GM23248 (cell line): ENCODE data around the gene GFAP. TPM values are rescaled to one million over a fixed set of nuclear protein-coding genes. Genes with fewer than 3 reads are reported as not detected.
"Not testable (repeated sequence)": the region's sequence is repeated elsewhere in the genome, so short reads cannot be mapped to it uniquely, and the experiment has no call there.

ENCODE experiments used
- DNase-seq: peaks from one replicate; pipeline ENCODE4 v3.0.0-alpha.2; 2015
- H2AFZ ChIP-seq: fragments of 200-600 bp; sonication (generic); 2 replicates; pipeline ENCODE4 v1.6.1; 2016; ENCODE audit warnings: antibody characterized with exemption
- H3F3A ChIP-seq: fragments of 200-600 bp; sonication (generic); 2 replicates; pipeline ENCODE4 v1.6.1; 2016; ENCODE audit warnings: mild to moderate bottlenecking, antibody characterized with exemption, mixed run types; ENCODE audit not compliant: insufficient read depth
- H3K27ac ChIP-seq: fragments of 200-600 bp; sonication (generic); 2 replicates; pipeline ENCODE4 v1.5.1; 2016; ENCODE audit warnings: mild to moderate bottlenecking
- H3K27me3 ChIP-seq: fragments of 200-600 bp; sonication (generic); replicated peaks from 2 replicates; pipeline ENCODE4 v1.6.1; 2016; ENCODE audit warnings: mild to moderate bottlenecking; ENCODE audit not compliant: insufficient read depth
- H3K36me3 ChIP-seq: fragments of 200-600 bp; sonication (generic); 2 replicates; pipeline ENCODE4 v1.6.1; 2016; ENCODE audit warnings: low read depth, mild to moderate bottlenecking
- H3K4me1 ChIP-seq: fragments of 200-600 bp; sonication (generic); 2 replicates; pipeline ENCODE4 v1.6.1; 2016; ENCODE audit warnings: mild to moderate bottlenecking; ENCODE audit not compliant: insufficient read depth
- H3K4me2 ChIP-seq: fragments of 200-600 bp; sonication (generic); one replicate; pipeline ENCODE4 v1.6.1; 2016; ENCODE audit warnings: mild to moderate bottlenecking; ENCODE audit not compliant: unreplicated experiment
- H3K4me3 ChIP-seq: fragments of 200-600 bp; sonication (generic); 2 replicates; pipeline ENCODE4 v1.5.1; 2016; ENCODE audit warnings: mild to moderate bottlenecking
- H3K79me2 ChIP-seq: fragments of 200-600 bp; sonication (generic); 2 replicates; pipeline ENCODE4 v1.6.1; 2016; ENCODE audit warnings: mild to moderate bottlenecking; ENCODE audit not compliant: insufficient read depth
- H3K9ac ChIP-seq: fragments of 200-600 bp; sonication (generic); 2 replicates; pipeline ENCODE4 v1.6.1; 2016; ENCODE audit warnings: mild to moderate bottlenecking
- H3K9me2 ChIP-seq: fragments of 200-600 bp; sonication (generic); 2 replicates; pipeline ENCODE4 v1.6.1; 2016; ENCODE audit warnings: mixed run types, mild to moderate bottlenecking, moderate library complexity; ENCODE audit not compliant: insufficient read depth
- H3K9me3 ChIP-seq: fragments of 200-600 bp; sonication (generic); one replicate; pipeline ENCODE4 v1.6.1; 2017; ENCODE audit warnings: low read depth
- H4K20me1 ChIP-seq: fragments of 200-600 bp; sonication (generic); 2 replicates; pipeline ENCODE4 v1.6.0; 2016; ENCODE audit not compliant: insufficient read depth
- EZH2 ChIP-seq: fragments of 200-600 bp; sonication (generic); IDR thresholded peaks from 2 replicates; pipeline ENCODE4 v1.6.1; 2018; ENCODE audit warnings: antibody characterized with exemption, mild to moderate bottlenecking; ENCODE audit not compliant: insufficient read depth, poor library complexity, severe bottlenecking
- EZH2phosphoT487 ChIP-seq: fragments of 200-600 bp; sonication (generic); IDR thresholded peaks from 2 replicates; pipeline ENCODE4 v1.6.1; 2018; ENCODE audit warnings: antibody characterized with exemption, moderate library complexity, mild to moderate bottlenecking, low read depth; ENCODE audit not compliant: insufficient read depth
- WGBS, 2 experiments: methylation state at CpG; one replicate each; pipeline ENCODE4 v1.1.6; 2015 to 2017; ENCODE audit warnings: low lambda C conversion rate in 2 of 2, low coverage in 1 of 2; ENCODE audit errors: missing lambda C conversion rate in 2 of 2; 5-methylcytosine and 5-hydroxymethylcytosine counted together
- in situ Hi-C: fragments of 300-500 bp; cut with MboI; formaldehyde crosslinking; loops from 2 replicates; pipeline ENCODE4 v1.15.0; 2020
- polyA plus RNA-seq: library from polyadenylated mRNA; unstranded; fragments of >200 nt; fragmentation: Nextera tagmentation; extraction: Ambion mirVana; gene quantifications from 2 replicates; pipeline ENCODE4 v1.2.1, GENCODE V29; 2016
- total RNA-seq: library from RNA; depleted of rRNA; stranded (reverse); fragments of >200 nt; shearing (Covaris generic); gene quantifications from 2 replicates; pipeline ENCODE4 v1.2.3, GENCODE V29; 2014

The GFAP gene
- total and polyA plus RNA-seq, 2 experiments from 2014 or later: 0.49 TPM; not detected in 1

DNA sequence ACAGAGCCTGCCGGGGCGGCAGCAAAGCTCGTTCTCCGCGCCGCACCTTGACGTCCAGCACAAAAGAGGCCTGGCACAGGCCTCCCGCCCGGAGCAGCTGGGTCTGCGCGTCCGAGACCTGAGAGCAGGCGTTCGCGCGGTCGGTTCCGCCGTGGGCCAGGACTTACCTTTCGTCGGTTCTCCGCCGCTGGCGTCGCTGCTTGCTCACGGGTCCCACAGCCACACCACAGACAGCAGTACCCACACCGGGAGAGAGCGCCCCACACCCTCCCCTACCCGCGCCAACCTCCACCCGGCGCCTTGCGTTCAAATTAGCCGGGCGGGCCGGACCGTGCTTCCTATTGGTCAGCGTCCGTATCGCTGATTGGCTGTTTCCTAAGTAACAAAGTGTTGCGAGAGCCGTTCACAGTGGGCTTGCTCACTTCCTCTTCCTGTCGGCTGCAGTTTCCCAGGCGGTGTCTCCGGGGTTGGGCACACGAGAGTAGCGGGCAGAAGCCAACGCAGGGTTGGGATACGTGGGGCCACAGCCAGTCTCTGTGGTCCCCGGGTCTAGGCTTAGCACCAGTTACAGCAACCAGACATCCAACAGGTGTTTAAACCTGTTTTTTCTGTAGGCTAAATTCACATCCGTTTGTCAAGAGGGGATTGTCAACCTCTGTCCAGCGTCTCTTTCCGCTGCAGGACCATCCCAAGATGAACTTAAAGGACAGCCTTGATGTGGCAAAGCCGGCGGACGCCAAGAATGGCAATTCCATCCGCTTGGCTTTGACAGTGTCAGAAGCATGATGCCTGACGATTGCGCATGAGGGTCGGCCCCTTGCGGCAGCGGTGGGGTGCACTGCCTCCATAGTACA is 32.4 kb upstream of the GFAP start, which contains the start of gene KIF18B:
TSS of gene KIF18B (minus strand) at position 313 of the 854 bp plus-strand sequence. CDS start 11,429 bp downstream, outside the sequence.
- peak; percentile 98 for DNase-seq
- Histone ChIP-seq H3F3A (no peaks in the 10 kb centered on the region), H3K27me3 (no peaks in the 10 kb centered on the region), H3K4me2 (peak within 1 kb of the TSS; percentile 89), H3K9me2 (no peaks in the 10 kb centered on the region), H3K9me3 (no peaks in the 10 kb centered on the region), H3K79me2 (peaks cover 48% of the 10 kb centered on the region), H2AFZ (peak within 1 kb of the TSS; percentile 93), H3K4me3 (peak within 1 kb of the TSS; percentile 84), H3K36me3 (no peaks in the 10 kb centered on the region), H4K20me1 (no peaks in the 10 kb centered on the region), H3K9ac (peak within 1 kb of the TSS; percentile 76), H3K4me1 (no peaks in the 10 kb centered on the region), H3K27ac (peak within 1 kb of the TSS; percentile 52)
- in situ Hi-C loops: no loop called here
- WGBS, 2 experiments: 2 to 3% methylated on average over 52 of the region's 62 CpGs
- no peak for TF ChIP-seq EZH2
- TF ChIP-seq EZH2phosphoT487: no peak

GRCh38 chr17:44945652-44946051 is 30.4 kb upstream of the GFAP start:
- Histone ChIP-seq H2AFZ (peak overlapping the region; percentile 93; the same call in 1 of the 2 replicates), H3K79me2 (peaks cover 67% of the 10 kb centered on the region), H3K4me3 (peak overlapping the region; percentile 84)
- H3K27ac ChIP-seq, H3K36me3 ChIP-seq, H3K4me1 ChIP-seq, H3K9me2 ChIP-seq, in situ Hi-C loops, H3K27me3 ChIP-seq, H4K20me1 ChIP-seq, H3F3A ChIP-seq, DNase-seq, H3K9me3 ChIP-seq, H3K9ac ChIP-seq, H3K4me2 ChIP-seq: not testable (repeated sequence)
- WGBS, 2 experiments: 89 to 92% methylated on average over 10 of the region's 10 CpGs

DNA sequence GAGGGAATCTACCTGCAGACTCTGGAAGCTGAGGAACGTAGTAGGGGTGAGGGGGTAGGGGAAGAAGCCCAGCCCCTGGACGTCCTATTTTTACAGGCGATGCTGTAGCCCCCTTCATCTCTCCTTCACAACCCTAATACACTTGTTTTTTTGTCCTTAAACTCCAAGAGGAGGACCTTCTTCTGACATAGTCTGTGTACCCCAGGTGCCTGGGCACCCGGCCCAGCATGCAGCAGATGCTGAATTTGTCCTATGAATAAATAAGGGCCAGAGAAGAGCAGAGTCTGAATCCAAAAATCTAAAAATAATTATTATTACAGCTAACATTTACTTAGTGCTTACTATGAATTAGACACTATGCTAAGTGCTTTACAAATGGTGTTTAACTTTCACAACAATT is 27.2 kb upstream of the GFAP start:
- Histone ChIP-seq H3K27me3 (no peaks in the 10 kb centered on the region), H3K79me2 (peaks cover 99% of the 10 kb centered on the region), H3K27ac (no peak overlapping the region), H3F3A (peaks cover 12% of the 10 kb centered on the region), H3K4me3 (no peak overlapping the region), H3K4me1 (peaks cover 13% of the 10 kb centered on the region), H3K9me3 (no peaks in the 10 kb centered on the region), H3K9ac (no peak overlapping the region), H2AFZ (peak overlapping the region; percentile 25; the same call in 1 of the 2 replicates), H3K4me2 (no peak overlapping the region), H3K36me3 (0 out of 2 replicates have a peak, but pooled peaks cover 5% of the 10 kb centered on the region), H4K20me1 (no peaks in the 10 kb centered on the region), H3K9me2 (no peaks in the 10 kb centered on the region)
- DNase-seq: no peak
- TF ChIP-seq EZH2: no peak
- TF ChIP-seq EZH2phosphoT487: no peak
- 93 to 98% methylated on average over 4 of the region's 4 CpGs for WGBS, 2 experiments
- in situ Hi-C loops: no loop called here

DNA sequence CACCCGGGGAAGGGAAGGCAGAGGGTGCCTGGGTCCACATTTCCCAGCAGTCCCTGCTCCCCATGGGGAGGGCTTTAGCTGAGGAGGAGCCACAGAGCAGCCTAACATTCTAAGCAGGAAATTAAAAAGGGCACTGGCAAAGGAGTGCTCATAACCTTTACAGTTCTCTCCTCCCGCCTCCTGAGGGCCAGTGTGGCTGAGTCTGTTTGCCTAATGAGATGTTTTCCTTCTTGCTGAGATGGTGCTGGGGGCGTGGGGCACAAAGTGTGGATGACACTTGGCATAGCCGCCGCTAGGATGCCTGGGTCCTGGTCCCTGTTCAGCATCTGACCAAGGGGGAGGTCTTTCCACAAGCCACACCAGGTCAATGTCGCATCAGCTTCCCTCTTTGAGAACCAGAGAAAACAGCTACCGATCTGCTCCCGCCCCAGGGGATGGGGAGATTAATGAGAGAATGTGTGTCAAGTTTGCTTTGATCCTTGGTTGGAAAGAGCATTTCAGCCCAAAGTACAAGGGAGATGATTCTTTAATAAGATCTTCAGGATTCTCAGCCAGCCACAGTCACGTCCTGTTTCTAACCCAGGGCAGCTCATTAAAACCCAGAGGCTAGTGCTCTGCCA is 26.5 kb upstream of the GFAP start:
- H3K36me3 ChIP-seq: peaks cover 9% of the 10 kb centered on the region; the same call in 1 of the 2 replicates
- H3K27me3 ChIP-seq: no peaks in the 10 kb centered on the region
- H3F3A ChIP-seq: peaks cover 12% of the 10 kb centered on the region
- no peak overlapping the region for H3K4me2 ChIP-seq
- peak overlapping the region; percentile 25 for H2AFZ ChIP-seq
- no peak for DNase-seq
- 86 to 90% methylated on average over 9 of the region's 9 CpGs for WGBS, 2 experiments
- peaks cover 99% of the 10 kb centered on the region for H3K79me2 ChIP-seq
- no peak overlapping the region for H3K9ac ChIP-seq
- in situ Hi-C loops: no loop called here
- H3K4me1 ChIP-seq: peaks cover 13% of the 10 kb centered on the region
- no peak overlapping the region for H3K4me3 ChIP-seq
- no peaks in the 10 kb centered on the region for H4K20me1 ChIP-seq
- no peak overlapping the region for H3K27ac ChIP-seq
- TF ChIP-seq EZH2phosphoT487 (no peak), EZH2 (no peak)
- no peaks in the 10 kb centered on the region for H3K9me2 ChIP-seq
- H3K9me3 ChIP-seq: no peaks in the 10 kb centered on the region
